Measurements from ENCODE around the gene NKAIN4. TPM values are rescaled to one million over a fixed set of nuclear protein-coding genes. Genes with fewer than 3 reads are reported as not detected.

NKAIN4 gene
- total RNA-seq, 2 experiments from 2014 or later = not detected

GRCh38 chr20:63285636-63286615 is 31.7 kb upstream of the NKAIN4 start:
- Mint-ChIP-seq H3K36me3 (ENCODE audit: low read depth) (peaks cover 3% of the 10 kb centered on the region), H3K4me3 (peak overlapping the region; percentile 11), H3K27me3 (no peaks in the 10 kb centered on the region), H3K9me3 (no peaks in the 10 kb centered on the region), H3K27ac (no peak overlapping the region), H3K4me1 (peaks cover 6% of the 10 kb centered on the region)
- CTCF ChIA-PET = no interaction called here
- DNase-seq = no peak
- POLR2A ChIA-PET = no interaction called here

- ChIA-PET CTCF (no interaction called here), POLR2A (interaction anchor here (1.4 kb wide), 1 partner anchor 13 kb away, joined by 5 read pairs; the partner anchor contains the start of gene ARFGAP1)
- peaks cover 3% of the 10 kb centered on the region for H3K36me3 Mint-ChIP-seq (ENCODE audit: low read depth)
- H3K4me1 Mint-ChIP-seq = peaks cover 6% of the 10 kb centered on the region
- DNase-seq = no peak
- H3K4me3 Mint-ChIP-seq = peak overlapping the region; percentile 71
- peak overlapping the region; percentile 55 for H3K27ac Mint-ChIP-seq
- H3K9me3 Mint-ChIP-seq = no peaks in the 10 kb centered on the region
- no peaks in the 10 kb centered on the region for H3K27me3 Mint-ChIP-seq
These were observed 30.8 kb upstream of the NKAIN4 start for GRCh38 chr20:63284981-63285524.

GRCh38 chr20:63284544-63284949 is 30.3 kb upstream of the NKAIN4 start:
- peaks cover 3% of the 10 kb centered on the region for H3K36me3 Mint-ChIP-seq (ENCODE audit: low read depth)
- POLR2A ChIA-PET = interaction anchor here (1.4 kb wide), 1 partner anchor 12 kb away, joined by 5 read pairs; the partner anchor contains the start of gene ARFGAP1
- CTCF ChIA-PET = no interaction called here
- DNase-seq = no peak
- peak overlapping the region; percentile 55 for H3K27ac Mint-ChIP-seq
- peaks cover 6% of the 10 kb centered on the region for H3K4me1 Mint-ChIP-seq
- no peaks in the 10 kb centered on the region for H3K27me3 Mint-ChIP-seq
- peak overlapping the region; percentile 71 for H3K4me3 Mint-ChIP-seq
- H3K9me3 Mint-ChIP-seq = no peaks in the 10 kb centered on the region

GRCh38 chr20:63284083-63284440 is 29.8 kb upstream of the NKAIN4 start:
- Mint-ChIP-seq H3K9me3 (no peaks in the 10 kb centered on the region), H3K36me3 (ENCODE audit: low read depth) (peaks cover 8% of the 10 kb centered on the region), H3K4me3 (peak overlapping the region; percentile 58), H3K27ac (peak overlapping the region; percentile 70), H3K27me3 (no peaks in the 10 kb centered on the region), H3K4me1 (peaks cover 6% of the 10 kb centered on the region)
- peak; percentile 38 for DNase-seq
- POLR2A ChIA-PET = interaction anchor here (0.8 to 1.4 kb wide), 2 partner anchors 12 to 69 kb away, joined by 3 to 5 read pairs; partner anchors contain the start of gene ARFGAP1
- CTCF ChIA-PET = no interaction called here

GRCh38 chr20:63283397-63284082 is 29.3 kb upstream of the NKAIN4 start:
- Mint-ChIP-seq H3K27me3 (no peaks in the 10 kb centered on the region), H3K27ac (peak overlapping the region; percentile 70), H3K36me3 (ENCODE audit: low read depth) (peaks cover 12% of the 10 kb centered on the region), H3K4me1 (peaks cover 6% of the 10 kb centered on the region), H3K4me3 (peak overlapping the region; percentile 58), H3K9me3 (no peaks in the 10 kb centered on the region)
- ChIA-PET CTCF (no interaction called here), POLR2A (interaction anchor here (0.8 to 1.4 kb wide), 2 partner anchors 11 to 68 kb away, joined by 3 to 5 read pairs; partner anchors contain the start of gene ARFGAP1)
- no peak for DNase-seq

GRCh38 chr20:63282946-63283345 is 28.7 kb upstream of the NKAIN4 start:
- Mint-ChIP-seq H3K9me3 (no peaks in the 10 kb centered on the region), H3K36me3 (ENCODE audit: low read depth) (peaks cover 10% of the 10 kb centered on the region), H3K27me3 (no peaks in the 10 kb centered on the region), H3K4me1 (peaks cover 6% of the 10 kb centered on the region), H3K27ac (no peak overlapping the region), H3K4me3 (no peak overlapping the region)
- ChIA-PET CTCF (no interaction called here), POLR2A (no interaction called here)
- DNase-seq = no peak

- H3K4me3 Mint-ChIP-seq = no peak overlapping the region
- no peaks in the 10 kb centered on the region for H3K27me3 Mint-ChIP-seq
- H3K9me3 Mint-ChIP-seq = no peaks in the 10 kb centered on the region
- POLR2A ChIA-PET = no interaction called here
- peaks cover 10% of the 10 kb centered on the region for H3K36me3 Mint-ChIP-seq (ENCODE audit: low read depth)
- CTCF ChIA-PET = no interaction called here
- no peak for DNase-seq
- H3K27ac Mint-ChIP-seq = no peak overlapping the region
- peaks cover 6% of the 10 kb centered on the region for H3K4me1 Mint-ChIP-seq
These were observed 27.7 kb upstream of the NKAIN4 start for GRCh38 chr20:63281742-63282665.

GRCh38 chr20:63280929-63281545 is 26.8 kb upstream of the NKAIN4 start:
- no peak overlapping the region for H3K27ac Mint-ChIP-seq
- ChIA-PET CTCF (no interaction called here), POLR2A (no interaction called here)
- peaks cover 13% of the 10 kb centered on the region for H3K36me3 Mint-ChIP-seq (ENCODE audit: low read depth)
- H3K4me1 Mint-ChIP-seq = peaks cover 6% of the 10 kb centered on the region
- no peaks in the 10 kb centered on the region for H3K27me3 Mint-ChIP-seq
- no peak overlapping the region for H3K4me3 Mint-ChIP-seq
- DNase-seq = no peak
- H3K9me3 Mint-ChIP-seq = no peaks in the 10 kb centered on the region

GRCh38 chr20:63280371-63280770 is 26.1 kb upstream of the NKAIN4 start:
- peaks cover 13% of the 10 kb centered on the region for H3K36me3 Mint-ChIP-seq (ENCODE audit: low read depth)
- H3K4me1 Mint-ChIP-seq = peaks cover 6% of the 10 kb centered on the region
- POLR2A ChIA-PET = no interaction called here

GRCh38 chr20:63279931-63280330 is 25.7 kb upstream of the NKAIN4 start:
- POLR2A ChIA-PET = no interaction called here
- Mint-ChIP-seq H3K4me1 (peaks cover 11% of the 10 kb centered on the region), H3K9me3 (no peaks in the 10 kb centered on the region), H3K36me3 (ENCODE audit: low read depth) (peaks cover 13% of the 10 kb centered on the region), H3K27ac (no peak overlapping the region), H3K27me3 (no peaks in the 10 kb centered on the region), H3K4me3 (no peak overlapping the region)
- no peak for DNase-seq
- CTCF ChIA-PET = no interaction called here

More at GRCh38 chr20:63280371-63280770, 26.1 kb upstream of the NKAIN4 start:
- no peaks in the 10 kb centered on the region for H3K27me3 Mint-ChIP-seq
- H3K4me3 Mint-ChIP-seq = no peak overlapping the region
- DNase-seq = no peak
- H3K27ac Mint-ChIP-seq = no peak overlapping the region
- H3K9me3 Mint-ChIP-seq = no peaks in the 10 kb centered on the region
- CTCF ChIA-PET = no interaction called here

- H3K27ac Mint-ChIP-seq = no peak overlapping the region
- no peak overlapping the region for H3K4me3 Mint-ChIP-seq
- CTCF ChIA-PET = no interaction called here
- DNase-seq = no peak
- H3K36me3 Mint-ChIP-seq (ENCODE audit: low read depth) = peaks cover 13% of the 10 kb centered on the region
- H3K4me1 Mint-ChIP-seq = peaks cover 17% of the 10 kb centered on the region
- POLR2A ChIA-PET = no interaction called here
- no peaks in the 10 kb centered on the region for H3K9me3 Mint-ChIP-seq
- H3K27me3 Mint-ChIP-seq = no peaks in the 10 kb centered on the region
These were observed 24.4 kb upstream of the NKAIN4 start for GRCh38 chr20:63278661-63279060.
